Gastroesophageal sphincter (tissue), 3 donors: Measurements from ENCODE around the gene NELFCD.

Source experiments
- EP300 ChIP-seq: sonication (generic); formaldehyde crosslinking; IDR thresholded peaks from one replicate; pipeline ENCODE4 v1.6.1; 2017; ENCODE audit warnings: antibody characterized with exemption, mild to moderate bottlenecking
- POLR2A ChIP-seq, 2 donors: fragments of 450-650 bp; IDR thresholded peaks; one replicate each; pipeline ENCODE4 v1.6.1; 2017; ENCODE audit warnings: antibody characterized with exemption in 2 of 2, mild to moderate bottlenecking in 2 of 2, moderate library complexity in 1 of 2
- POLR2AphosphoS5 ChIP-seq: sonication (generic); formaldehyde crosslinking; IDR thresholded peaks from one replicate; pipeline ENCODE4 v1.6.1; 2017; ENCODE audit warnings: antibody characterized with exemption
- TF ChIP-seq, protein P1 (sequence below), 4 experiments: fragments of 200-600 bp in 2 of 4; fragments of 450-650 bp in 2 of 4; sonication (generic) in 1 of 4; IDR thresholded peaks; one replicate each; pipeline ENCODE4 v1.5.1; 2017 to 2019; ENCODE audit warnings: antibody characterized with exemption in 4 of 4, mild to moderate bottlenecking in 2 of 4, moderate library complexity in 2 of 4

DNA sequence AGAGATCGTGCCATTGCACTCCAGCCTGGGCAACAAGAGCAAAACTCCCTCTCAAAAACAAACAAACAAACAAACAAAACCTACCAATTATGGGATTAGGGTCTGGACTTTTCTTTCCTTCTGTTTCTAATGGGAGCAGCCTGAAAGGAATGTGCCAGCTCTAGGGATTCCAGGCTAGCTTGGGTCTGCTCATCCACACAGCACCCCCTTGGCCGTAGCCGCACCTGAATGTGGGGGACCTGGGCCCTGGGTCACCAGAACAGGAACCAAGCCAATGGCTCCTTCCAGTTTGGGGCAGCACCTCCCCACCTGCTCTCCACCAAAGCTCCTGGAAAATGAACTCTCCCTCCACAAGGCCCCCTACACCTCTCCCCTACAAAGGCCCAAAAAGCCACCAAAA lies 19.3 kb downstream of the NELFCD start:
- TF ChIP-seq EP300 (no peak), POLR2AphosphoS5 (no peak), POLR2A (IDR thresholded peaks at IDR 0.05) (no peak)
- TF ChIP-seq, protein P1, sequence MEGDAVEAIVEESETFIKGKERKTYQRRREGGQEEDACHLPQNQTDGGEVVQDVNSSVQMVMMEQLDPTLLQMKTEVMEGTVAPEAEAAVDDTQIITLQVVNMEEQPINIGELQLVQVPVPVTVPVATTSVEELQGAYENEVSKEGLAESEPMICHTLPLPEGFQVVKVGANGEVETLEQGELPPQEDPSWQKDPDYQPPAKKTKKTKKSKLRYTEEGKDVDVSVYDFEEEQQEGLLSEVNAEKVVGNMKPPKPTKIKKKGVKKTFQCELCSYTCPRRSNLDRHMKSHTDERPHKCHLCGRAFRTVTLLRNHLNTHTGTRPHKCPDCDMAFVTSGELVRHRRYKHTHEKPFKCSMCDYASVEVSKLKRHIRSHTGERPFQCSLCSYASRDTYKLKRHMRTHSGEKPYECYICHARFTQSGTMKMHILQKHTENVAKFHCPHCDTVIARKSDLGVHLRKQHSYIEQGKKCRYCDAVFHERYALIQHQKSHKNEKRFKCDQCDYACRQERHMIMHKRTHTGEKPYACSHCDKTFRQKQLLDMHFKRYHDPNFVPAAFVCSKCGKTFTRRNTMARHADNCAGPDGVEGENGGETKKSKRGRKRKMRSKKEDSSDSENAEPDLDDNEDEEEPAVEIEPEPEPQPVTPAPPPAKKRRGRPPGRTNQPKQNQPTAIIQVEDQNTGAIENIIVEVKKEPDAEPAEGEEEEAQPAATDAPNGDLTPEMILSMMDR (IDR thresholded peaks at IDR 0.05): no peak
